A549 (cell line): ENCODE results near the gene ISCU. TPM values are rescaled to one million over a fixed set of nuclear protein-coding genes. Genes with fewer than 3 reads are reported as not detected.
A peak's percentile ranks its signal among the peaks of the same experiment; 100 is the strongest.
"Not testable (repeated sequence)": the region's sequence is repeated elsewhere in the genome, so short reads cannot be mapped to it uniquely, and the experiment has no call there.

ENCODE experiments used
- ATAC-seq, 2 experiments: fragments of 200-7000 bp in 1 of 2; fragments of >200 bp in 1 of 2; cut with Nextera tagmentation in 1 of 2; cut with Tn5 transposase in 1 of 2; 3 replicates each; pipeline versions ENCODE4 v1.8.0 to v1.9.1; 2018 to 2020; ENCODE audit warnings: mild to moderate bottlenecking in 1 of 2, moderate library complexity in 1 of 2
- CTCF ChIA-PET: fragments of 300-600 bp; sonication (Branson Sonifier 250); formaldehyde crosslinking; extraction: SDS; loops from one replicate; lab custom pipeline; 2021; ENCODE audit warnings: antibody characterized with exemption, inconsistent platforms; lab: Yijun Ruan, JAX
- POLR2A ChIA-PET: fragments of 350-600 bp; formaldehyde crosslinking; extraction: SDS; loops from one replicate; lab custom pipeline; 2021; ENCODE audit warnings: antibody characterized with exemption, inconsistent platforms; lab: Yijun Ruan, JAX
- DNase-seq, 2 experiments: peaks; one replicate each; pipeline versions ENCODE4 v3.0.0 to v3.0.0-alpha.2; 2011 to 2016; ENCODE audit warnings: low read depth in 1 of 2, low spot score in 1 of 2
- FAIRE-seq: peaks from 2 replicates; lab custom pipeline; 2011; peaks lifted over from hg19 to GRCh38; lab: Jason Lieb, UNC
- H3K27ac ChIP-seq, 2 experiments: fragments of >200 bp; sonication (Bioruptor Twin); formaldehyde crosslinking; 3 replicates each; pipeline ENCODE4 v1.5.1; 2016 to 2017
- H3K4me1 ChIP-seq: fragments of >200 bp; sonication (Bioruptor Twin); formaldehyde crosslinking; 3 replicates; pipeline ENCODE4 v1.6.1; 2016
- H3K4me2 ChIP-seq: fragments of >200 bp; sonication (Bioruptor Twin); formaldehyde crosslinking; 3 replicates; pipeline ENCODE4 v1.6.1; 2016
- H3K4me3 ChIP-seq: fragments of >200 bp; sonication (Bioruptor Twin); formaldehyde crosslinking; 3 replicates; pipeline ENCODE4 v1.5.1; 2016
- H3K9me3 ChIP-seq: fragments of >200 bp; sonication (Bioruptor Twin); formaldehyde crosslinking; 3 replicates; pipeline ENCODE4 v1.6.1; 2016
- CEBPB ChIP-seq, 2 experiments: fragments of >200 bp in 1 of 2; sonication (Bioruptor Twin) in 1 of 2; formaldehyde crosslinking in 1 of 2; IDR thresholded peaks; 2 replicates each; pipeline ENCODE4 v1.6.1; 2012 to 2016
- EHMT2 ChIP-seq: fragments of 200-600 bp; sonication (generic); IDR thresholded peaks from 2 replicates; pipeline ENCODE4 v1.6.1; 2016; ENCODE audit warnings: antibody characterized with exemption, low read depth, mild to moderate bottlenecking, moderate library complexity
- EP300 ChIP-seq, 2 experiments: fragments of >200 bp; sonication (Bioruptor Twin); formaldehyde crosslinking; IDR thresholded peaks; 2 replicates in 1 of 2; 3 replicates in 1 of 2; pipeline ENCODE4 v1.6.1; 2016 to 2017
- FOSB ChIP-seq: fragments of 250-450 bp; sonication (Bioruptor Pico); IDR thresholded peaks from 2 replicates; pipeline ENCODE4 v1.5.0; 2020; ENCODE audit warnings: mild to moderate bottlenecking, moderate library complexity
- FOXS1 ChIP-seq: fragments of 250-450 bp; sonication (Bioruptor Pico); IDR thresholded peaks from 2 replicates; pipeline ENCODE4 v1.5.0; 2020; ENCODE audit warnings: mild to moderate bottlenecking, moderate library complexity
- GATA3 ChIP-seq: IDR thresholded peaks from 2 replicates; pipeline ENCODE4 v1.6.1; 2012; ENCODE audit warnings: borderline replicate concordance
- HDAC2 ChIP-seq: fragments of 200-600 bp; sonication (generic); IDR thresholded peaks from 2 replicates; pipeline ENCODE4 v1.6.1; 2016
- HOXB5 ChIP-seq: fragments of 250-450 bp; sonication (Bioruptor Pico); IDR thresholded peaks from 2 replicates; pipeline ENCODE4 v1.5.0; 2020; ENCODE audit warnings: mild to moderate bottlenecking, moderate library complexity
- KDM5A ChIP-seq: fragments of 200-600 bp; sonication (generic); IDR thresholded peaks from 2 replicates; pipeline ENCODE4 v1.6.1; 2016; ENCODE audit warnings: antibody characterized with exemption, mild to moderate bottlenecking
- NPAS2 ChIP-seq: fragments of 250-450 bp; sonication (Bioruptor Pico); IDR thresholded peaks from 2 replicates; pipeline ENCODE4 v1.8.0; 2022; ENCODE audit warnings: mild to moderate bottlenecking, moderate library complexity, borderline replicate concordance
- PHF8 ChIP-seq: fragments of 200-600 bp; sonication (generic); IDR thresholded peaks from 2 replicates; pipeline ENCODE4 v1.6.1; 2016; ENCODE audit warnings: low read depth, mild to moderate bottlenecking, antibody characterized with exemption, moderate library complexity, borderline replicate concordance
- RAD21 ChIP-seq, 2 experiments: fragments of >200 bp in 1 of 2; sonication (Bioruptor Twin) in 1 of 2; formaldehyde crosslinking in 1 of 2; IDR thresholded peaks in 1 of 2; conservative IDR thresholded peaks in 1 of 2; 2 replicates in 1 of 2; 3 replicates in 1 of 2; pipeline ENCODE4 v1.6.1; 2012 to 2018; ENCODE audit warnings: inconsistent platforms in 1 of 2
- RCOR1 ChIP-seq: fragments of 150-350 bp; IDR thresholded peaks from 2 replicates; pipeline ENCODE4 v1.6.1; 2014; ENCODE audit warnings: antibody characterized with exemption, low read length, low read depth
- SMC3 ChIP-seq: fragments of >200 bp; sonication (Bioruptor Twin); formaldehyde crosslinking; IDR thresholded peaks from 3 replicates; pipeline ENCODE4 v1.6.1; 2018; ENCODE audit warnings: inconsistent platforms
- SREBF2 ChIP-seq: fragments of 450-650 bp; IDR thresholded peaks from 2 replicates; pipeline ENCODE4 v1.6.1; 2014; ENCODE audit warnings: mild to moderate bottlenecking, moderate library complexity
- TFCP2L1 ChIP-seq: fragments of 250-450 bp; sonication (Bioruptor Pico); IDR thresholded peaks from 2 replicates; pipeline ENCODE4 v1.5.0; 2021; ENCODE audit warnings: mild to moderate bottlenecking
- USF2 ChIP-seq: fragments of 450-650 bp; IDR thresholded peaks from 2 replicates; pipeline ENCODE4 v1.6.1; 2014; ENCODE audit warnings: antibody characterized with exemption
- ZC3H11A ChIP-seq: fragments of 450-650 bp; IDR thresholded peaks from 2 replicates; pipeline ENCODE4 v1.6.1; 2014; ENCODE audit warnings: antibody characterized with exemption, mild to moderate bottlenecking
- WGBS: methylation state at CpG from one replicate; pipeline ENCODE4 v1.1.6; 2017; ENCODE audit errors: missing lambda C conversion rate; 5-methylcytosine and 5-hydroxymethylcytosine counted together
- polyA plus RNA-seq, 4 experiments: library from polyadenylated mRNA; depleted of rRNA in 3 of 4; stranded (reverse); fragments of >200 nt; fragmentation: RNase III in 1 of 4; extraction: RNeasy Plus Mini Kit Qiagen cat#74134 plus additional on column Dnase treatment in 1 of 4; gene quantifications; 2 replicates in 3 of 4; 3 replicates in 1 of 4; pipeline ENCODE4 v1.2.3, GENCODE V29; 2011 to 2017
- TF ChIP-seq, protein P1 (sequence below): fragments of >200 bp; sonication (Bioruptor Twin); formaldehyde crosslinking; IDR thresholded peaks from 2 replicates; pipeline ENCODE4 v1.6.1; 2016
- TF ChIP-seq, protein P2 (sequence below): fragments of 150-350 bp; IDR thresholded peaks from 2 replicates; pipeline ENCODE4 v1.6.1; 2014; ENCODE audit warnings: low read depth, mild to moderate bottlenecking, low read length
- TF ChIP-seq, protein P3 (sequence below): fragments of >200 bp; sonication (Bioruptor Twin); formaldehyde crosslinking; IDR thresholded peaks from 3 replicates; pipeline ENCODE4 v1.5.1; 2016

The ISCU gene
- polyA plus RNA-seq, 2 of the 4 experiments (the other 2 are of a cell fraction), result 97.5 to 174 TPM

GRCh38 chr12:108616359-108616758, 54.0 kb downstream of the ISCU start:
- CTCF ChIA-PET, result interaction anchor here (0.6 to 20.7 kb wide), 11 partner anchors 15 to 340 kb away, joined by 3 to 533 read pairs (median 17); partner anchors contain the start of genes ISCU, SART3, SELPLG and TMEM119
- FAIRE-seq (no peak), DNase-seq (no peak), ATAC-seq (no peak)
- Histone ChIP-seq H3K27ac (no peak overlapping the region), H3K9me3 (no peaks in the 10 kb centered on the region), H3K4me2 (no peak overlapping the region), H3K4me1 (peaks cover 22% of the 10 kb centered on the region), H3K4me3 (no peak overlapping the region)
- TF ChIP-seq, protein P1, sequence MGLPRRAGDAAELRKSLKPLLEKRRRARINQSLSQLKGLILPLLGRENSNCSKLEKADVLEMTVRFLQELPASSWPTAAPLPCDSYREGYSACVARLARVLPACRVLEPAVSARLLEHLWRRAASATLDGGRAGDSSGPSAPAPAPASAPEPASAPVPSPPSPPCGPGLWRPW, result no peak
- no peak for TF ChIP-seq GATA3
- POLR2A ChIA-PET, result no interaction called here
- WGBS, result 87% methylated on average over 2 of the region's 2 CpGs

- CTCF ChIA-PET, result interaction anchor here (0.5 to 20.7 kb wide), 45 partner anchors 16 to 776 kb away, joined by 3 to 533 read pairs (median 4); partner anchors contain the start of genes ACACB, FICD, ISCU and SART3
- 43% methylated on average over 13 of the region's 14 CpGs for WGBS
- no peak overlapping the region for H3K4me3 ChIP-seq
- peak in 1 of 2 experiments; percentile 48 for DNase-seq
- peaks cover 15% of the 10 kb centered on the region for H3K4me1 ChIP-seq
- 0 out of 2 replicates have a peak, but pooled peaks have one; percentile 37 for TF ChIP-seq HDAC2
- TF ChIP-seq HOXB5, result no peak
- ATAC-seq, result peak in 1 of 2 experiments; percentile 8; a peak in 2 of 6 replicates
- no peak overlapping the region for H3K4me2 ChIP-seq
- peak overlapping the region in 1 of 2 experiments; percentile 13; a peak in 1 of 6 replicates for H3K27ac ChIP-seq
- no peak for FAIRE-seq
- POLR2A ChIA-PET, result interaction anchor here (1.3 to 1.7 kb wide), 2 partner anchors 55 to 56 kb away, joined by 3 to 11 read pairs; partner anchors contain the start of genes ISCU and SART3
- no peaks in the 10 kb centered on the region for H3K9me3 ChIP-seq
Observed at GRCh38 chr12:108616941-108617858, 54.8 kb downstream of the ISCU start.

DNA sequence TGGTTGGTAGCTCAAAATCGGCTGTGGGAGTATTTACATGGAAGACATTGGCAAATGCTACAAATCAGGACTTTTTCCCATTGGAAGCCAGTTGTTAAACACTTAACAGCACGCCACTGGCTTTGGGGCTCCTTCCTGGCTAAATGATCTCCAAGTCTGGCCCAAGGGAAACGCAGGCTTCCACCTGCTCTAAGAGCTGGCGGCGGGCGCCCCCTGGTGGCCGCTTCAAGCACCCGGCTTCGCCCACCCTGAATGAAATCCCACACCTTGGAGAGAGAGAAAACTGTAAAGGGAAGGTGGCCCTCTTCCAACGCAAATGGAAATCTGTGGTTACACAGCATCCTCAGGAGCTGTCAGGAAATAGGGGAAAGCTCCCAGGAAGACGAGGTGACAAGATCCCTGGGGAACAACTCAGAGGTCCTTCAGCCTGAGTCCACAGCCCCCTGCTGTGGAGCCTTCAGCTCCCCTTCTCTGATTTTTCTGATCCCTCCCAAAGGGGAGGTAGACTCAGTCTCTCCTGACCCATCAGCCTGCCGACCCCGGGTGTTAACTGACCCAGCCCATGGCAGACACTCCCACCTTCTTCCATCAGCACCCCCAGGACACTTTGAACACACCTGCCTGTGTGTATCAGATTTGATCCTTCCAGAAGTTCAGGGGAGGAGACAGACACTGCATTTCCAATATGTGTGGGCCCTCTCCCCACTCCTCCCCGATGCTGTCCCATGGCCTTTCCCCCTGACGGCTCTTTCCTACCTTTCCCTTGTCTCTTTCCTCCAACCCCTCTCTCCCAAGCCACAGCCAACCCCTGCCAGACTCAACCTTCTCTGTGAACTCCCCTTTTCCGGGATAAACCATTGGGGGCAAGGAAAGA, 55.9 kb downstream of the ISCU start:
- 6% methylated on average over 16 of the region's 16 CpGs for WGBS
- ChIA-PET CTCF (interaction anchor here (0.5 to 20.7 kb wide), 51 partner anchors 16 to 775 kb away, joined by 3 to 533 read pairs (median 4); partner anchors contain the start of genes ACACB, FICD, ISCU and SART3), POLR2A (interaction anchor here (1.3 to 1.7 kb wide), 2 partner anchors 56 to 57 kb away, joined by 3 to 11 read pairs; partner anchors contain the start of genes ISCU and SART3)
- peaks cover 7% of the 10 kb centered on the region for H3K4me1 ChIP-seq
- no peaks in the 10 kb centered on the region for H3K9me3 ChIP-seq
- peak; percentile 81 to 94 for ATAC-seq
- DNase-seq, result peak; percentile 86 to 90
- no peak overlapping the region for H3K4me3 ChIP-seq
- no peak overlapping the region for H3K4me2 ChIP-seq
- H3K27ac ChIP-seq, result peak overlapping the region in 1 of 2 experiments; percentile 17; a peak in 2 of 6 replicates
- TF ChIP-seq RAD21 (conservative IDR thresholded peaks at IDR 0.05 in 1 of 2, IDR thresholded peaks at IDR 0.05 in 1 of 2) (peak; percentile 96 to 98), NPAS2 (no peak), PHF8 (no peak), SREBF2 (no peak), CEBPB (IDR thresholded peaks at IDR 0.05) (no peak), FOXS1 (no peak), TFCP2L1 (CRISPR knock-in tag) (no peak), RCOR1 (no peak), ZC3H11A (no peak), FOSB (CRISPR knock-in tag) (no peak), EHMT2 (no peak), KDM5A (no peak), USF2 (no peak), SMC3 (peak; percentile 96), EP300 (IDR thresholded peaks at IDR 0.05) (no peak)
- TF ChIP-seq, protein P2, sequence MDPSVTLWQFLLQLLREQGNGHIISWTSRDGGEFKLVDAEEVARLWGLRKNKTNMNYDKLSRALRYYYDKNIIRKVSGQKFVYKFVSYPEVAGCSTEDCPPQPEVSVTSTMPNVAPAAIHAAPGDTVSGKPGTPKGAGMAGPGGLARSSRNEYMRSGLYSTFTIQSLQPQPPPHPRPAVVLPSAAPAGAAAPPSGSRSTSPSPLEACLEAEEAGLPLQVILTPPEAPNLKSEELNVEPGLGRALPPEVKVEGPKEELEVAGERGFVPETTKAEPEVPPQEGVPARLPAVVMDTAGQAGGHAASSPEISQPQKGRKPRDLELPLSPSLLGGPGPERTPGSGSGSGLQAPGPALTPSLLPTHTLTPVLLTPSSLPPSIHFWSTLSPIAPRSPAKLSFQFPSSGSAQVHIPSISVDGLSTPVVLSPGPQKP, result no peak
- TF ChIP-seq, protein P3, sequence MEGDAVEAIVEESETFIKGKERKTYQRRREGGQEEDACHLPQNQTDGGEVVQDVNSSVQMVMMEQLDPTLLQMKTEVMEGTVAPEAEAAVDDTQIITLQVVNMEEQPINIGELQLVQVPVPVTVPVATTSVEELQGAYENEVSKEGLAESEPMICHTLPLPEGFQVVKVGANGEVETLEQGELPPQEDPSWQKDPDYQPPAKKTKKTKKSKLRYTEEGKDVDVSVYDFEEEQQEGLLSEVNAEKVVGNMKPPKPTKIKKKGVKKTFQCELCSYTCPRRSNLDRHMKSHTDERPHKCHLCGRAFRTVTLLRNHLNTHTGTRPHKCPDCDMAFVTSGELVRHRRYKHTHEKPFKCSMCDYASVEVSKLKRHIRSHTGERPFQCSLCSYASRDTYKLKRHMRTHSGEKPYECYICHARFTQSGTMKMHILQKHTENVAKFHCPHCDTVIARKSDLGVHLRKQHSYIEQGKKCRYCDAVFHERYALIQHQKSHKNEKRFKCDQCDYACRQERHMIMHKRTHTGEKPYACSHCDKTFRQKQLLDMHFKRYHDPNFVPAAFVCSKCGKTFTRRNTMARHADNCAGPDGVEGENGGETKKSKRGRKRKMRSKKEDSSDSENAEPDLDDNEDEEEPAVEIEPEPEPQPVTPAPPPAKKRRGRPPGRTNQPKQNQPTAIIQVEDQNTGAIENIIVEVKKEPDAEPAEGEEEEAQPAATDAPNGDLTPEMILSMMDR, result peak; percentile 96
- TF ChIP-seq, protein P1, result no peak
- no peak for FAIRE-seq

GRCh38 chr12:108618953-108619274, 56.5 kb downstream of the ISCU start:
- not testable (repeated sequence) for ATAC-seq, H3K4me2 ChIP-seq, H3K9me3 ChIP-seq, H3K4me3 ChIP-seq, FAIRE-seq, DNase-seq, H3K27ac ChIP-seq, H3K4me1 ChIP-seq
- 83% methylated on average over 4 of the region's 4 CpGs for WGBS
- POLR2A ChIA-PET, result interaction anchor here (0.6 to 1.7 kb wide), 2 partner anchors 56 kb away, joined by 3 to 11 read pairs; partner anchors contain the start of gene ISCU
- CTCF ChIA-PET, result interaction anchor here (0.7 to 20.7 kb wide), 22 partner anchors 15 to 628 kb away, joined by 3 to 533 read pairs (median 10); partner anchors contain the start of genes FICD, ISCU, SART3 and SELPLG
